HG03342 (cell line): Measurements from ENCODE around the gene TEX2.

ENCODE experiments used
- ATAC-seq: cut with Tn5 transposase; IDR thresholded peaks from one replicate; pipeline ENCODE4 v1.9.1; 2021; ENCODE audit warnings: mild to moderate bottlenecking, moderate library complexity; ENCODE audit not compliant: unreplicated experiment

TEX2 gene

DNA sequence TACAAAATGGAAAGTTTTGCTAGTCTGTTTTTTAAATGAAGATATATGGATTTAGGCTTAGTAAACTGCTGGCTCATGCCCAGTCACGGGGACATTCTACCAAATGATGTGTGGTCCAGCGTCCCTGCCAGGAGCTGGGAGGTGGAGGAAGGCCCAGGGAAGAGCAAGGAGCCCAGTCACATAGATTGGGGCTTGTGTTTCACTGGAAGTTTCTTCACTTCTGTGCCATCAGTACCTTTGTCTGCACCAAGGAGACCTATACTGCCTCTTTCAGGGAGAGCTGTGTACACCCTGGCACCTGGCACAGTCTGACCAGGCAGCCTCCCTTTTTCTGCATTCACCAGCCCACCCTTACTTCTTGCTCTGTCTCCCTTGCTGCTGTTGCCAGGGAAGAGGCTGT, 100.5 kb downstream of the TEX2 start:
- no peak for ATAC-seq

DNA sequence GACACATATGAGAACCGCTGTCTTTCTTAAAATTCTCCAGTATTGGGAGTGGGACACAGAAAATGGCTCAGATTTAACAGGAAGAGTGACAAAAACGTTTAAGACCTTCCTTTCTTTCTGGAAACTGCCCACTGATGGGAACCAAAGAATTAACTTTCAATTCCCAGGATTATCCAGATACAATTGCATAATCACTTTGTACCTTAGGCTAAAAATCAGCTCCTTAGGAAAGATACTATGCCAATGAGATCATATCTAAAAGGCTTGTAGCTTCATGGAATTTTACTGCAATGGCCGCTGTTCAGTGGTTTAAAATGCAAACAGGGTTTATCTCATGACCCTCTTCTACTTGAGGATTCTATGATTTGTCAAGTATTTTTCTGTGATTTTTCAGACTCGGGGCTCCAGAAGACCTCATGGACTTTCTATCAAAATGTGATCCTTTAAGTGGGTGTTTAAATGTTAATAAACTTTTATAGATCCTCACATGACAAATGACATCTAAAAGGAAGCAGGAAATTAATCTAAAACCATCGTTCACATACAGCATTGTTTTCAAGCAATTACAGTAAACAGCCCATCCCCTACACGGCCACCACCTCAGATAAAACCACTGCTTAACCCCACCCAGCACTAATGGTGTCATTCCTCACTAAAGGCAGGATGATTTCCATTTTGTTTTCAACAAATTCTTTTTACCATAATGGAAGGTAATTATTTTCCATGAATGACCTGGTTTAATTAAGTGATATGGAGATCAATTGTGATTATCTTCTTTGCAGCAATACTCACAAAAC, 101.5 kb downstream of the TEX2 start:
- no peak for ATAC-seq

DNA sequence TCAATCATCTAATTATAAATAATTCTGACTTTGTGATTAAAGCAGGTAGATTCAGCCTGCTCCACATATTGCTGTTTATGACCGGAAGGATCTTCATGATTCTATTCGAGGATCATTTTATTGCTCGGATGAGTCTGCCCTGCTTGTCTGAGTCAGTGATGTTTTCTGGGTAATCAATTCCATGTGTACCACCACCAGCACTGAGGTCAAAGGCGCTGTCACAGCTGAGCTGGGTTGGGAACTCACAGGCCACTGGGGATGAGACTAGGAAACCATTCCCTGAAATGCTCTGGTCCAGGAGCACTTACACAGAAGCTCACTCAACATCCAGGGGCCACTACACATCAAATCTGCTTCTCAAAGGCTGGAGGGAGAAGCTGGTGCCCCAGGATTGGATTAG, 102.7 kb downstream of the TEX2 start:
- no peak for ATAC-seq

- no peak for ATAC-seq
These were observed 104.0 kb downstream of the TEX2 start for GRCh38 chr17:64158831-64159590.

DNA sequence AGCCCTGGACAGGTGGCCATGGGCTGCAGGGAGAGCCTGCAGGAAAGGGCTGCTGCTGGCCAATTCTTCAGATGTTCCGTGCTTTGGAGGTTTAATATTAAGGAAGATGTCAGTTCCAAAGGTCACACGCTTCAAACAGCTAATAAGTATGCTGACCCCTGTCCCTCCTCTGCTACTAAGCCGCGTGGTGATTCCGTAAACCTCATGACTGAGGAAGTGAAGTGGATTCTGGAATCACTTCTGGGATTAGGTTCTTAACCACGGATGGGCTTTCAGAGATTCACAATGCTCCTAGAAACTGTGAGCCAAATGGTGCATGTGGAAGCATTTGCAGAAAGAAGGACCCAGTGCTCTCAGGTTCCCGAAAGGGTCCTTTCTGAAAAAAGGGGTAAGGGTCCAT, 104.7 kb downstream of the TEX2 start:
- ATAC-seq: no peak

DNA sequence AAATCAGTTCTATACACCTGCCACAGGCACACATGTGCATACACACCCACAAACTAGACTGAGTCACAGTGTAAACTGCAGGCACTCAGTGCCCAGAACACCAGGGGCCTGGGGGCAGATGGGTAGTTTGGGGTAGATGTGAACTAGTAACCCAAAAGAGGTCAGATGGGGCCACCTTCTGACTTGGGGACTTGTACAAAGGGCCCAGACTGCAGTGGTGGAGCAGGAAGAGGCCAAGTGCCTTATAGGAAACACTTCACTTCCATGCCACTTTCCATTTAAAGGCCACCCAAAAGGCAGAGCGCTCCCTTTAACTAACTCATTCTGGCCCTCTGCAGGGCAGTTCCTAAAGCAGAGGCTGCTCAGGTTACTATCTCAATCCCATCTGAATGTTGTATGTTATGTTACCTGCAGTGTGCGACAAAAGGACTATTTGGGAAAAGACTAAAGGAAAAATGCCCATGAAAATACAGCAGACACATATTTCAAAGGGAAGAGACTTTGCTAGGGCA, 105.3 kb downstream of the TEX2 start:
- ATAC-seq: no peak

GRCh38 chr17:64156670-64157069, 106.4 kb downstream of the TEX2 start:
- no peak for ATAC-seq

DNA sequence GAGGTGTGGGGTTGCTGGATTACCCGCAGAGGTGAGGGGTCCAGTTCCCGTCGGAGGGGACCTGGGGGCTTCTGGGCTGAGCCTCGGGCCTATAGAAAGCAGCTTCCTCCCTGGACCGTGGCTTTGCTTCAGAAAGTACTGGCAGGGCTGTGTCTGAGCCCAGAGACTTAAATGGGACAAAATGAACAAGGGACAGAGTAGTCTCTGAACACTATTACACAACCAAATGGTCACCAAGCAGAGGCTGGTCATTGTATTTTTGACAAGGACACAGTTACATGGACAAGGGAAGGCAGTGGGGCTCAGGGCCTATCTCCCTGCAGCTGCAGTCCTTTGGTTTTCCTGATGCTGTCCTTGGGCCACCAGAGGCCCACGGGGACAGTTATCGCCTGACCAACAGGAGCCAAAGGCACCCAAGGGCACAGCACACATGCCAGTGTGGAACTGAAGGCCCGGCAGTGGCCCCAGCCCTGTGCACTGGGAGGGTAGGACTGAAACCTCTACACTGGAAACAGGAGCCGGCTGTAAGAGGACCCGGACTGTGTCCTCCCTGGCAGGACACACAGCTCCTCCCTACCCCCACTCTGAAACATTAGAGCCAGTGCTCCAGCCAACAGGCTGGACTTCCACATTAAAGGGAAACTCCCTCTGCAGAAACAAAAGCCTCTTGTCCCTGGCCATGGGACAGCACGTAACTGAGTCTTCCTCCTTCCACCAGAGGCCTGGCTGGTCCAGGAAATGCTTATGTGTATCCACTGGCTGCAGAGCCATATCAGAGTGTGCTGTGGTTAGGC, 107.1 kb downstream of the TEX2 start:
- no peak for ATAC-seq

DNA sequence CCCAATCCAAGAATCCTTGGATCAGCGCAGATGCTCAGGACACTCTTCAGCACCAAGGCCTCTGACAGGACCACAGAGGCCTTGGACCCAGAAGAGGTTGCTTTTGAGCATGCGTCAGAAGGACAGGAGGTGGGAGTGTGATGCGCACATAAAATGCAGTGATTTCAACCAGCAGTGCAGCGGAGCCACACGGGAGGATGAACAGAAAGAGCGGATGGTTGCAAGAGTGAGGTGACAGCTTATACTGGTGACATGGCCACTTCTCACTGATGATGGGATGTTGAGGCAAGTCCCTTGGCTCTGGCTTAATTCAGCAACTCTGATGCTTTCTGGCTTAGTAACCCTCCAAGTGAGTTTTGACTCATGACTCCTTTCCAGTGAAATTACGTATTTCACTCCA, 107.9 kb downstream of the TEX2 start:
- no peak for ATAC-seq

DNA sequence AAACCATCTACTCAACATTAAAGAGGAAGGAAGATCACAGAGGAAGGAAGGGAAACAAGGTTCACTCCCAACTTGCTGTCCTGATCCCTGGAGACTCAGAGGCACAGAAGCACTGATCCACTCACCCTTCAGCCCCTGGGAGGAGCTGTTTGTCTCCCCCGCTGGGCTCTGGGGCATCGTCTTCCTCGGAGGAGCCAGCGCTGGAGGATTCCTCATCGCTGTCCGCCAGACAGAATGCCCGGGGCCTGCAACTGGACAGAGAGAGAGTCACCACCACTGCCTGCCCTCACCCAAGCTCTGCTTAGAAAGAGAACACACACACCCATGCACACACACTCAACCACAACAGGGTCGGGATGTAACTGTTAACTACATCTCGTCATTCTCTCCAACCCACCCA, 108.3 kb downstream of the TEX2 start:
- ATAC-seq: no peak

DNA sequence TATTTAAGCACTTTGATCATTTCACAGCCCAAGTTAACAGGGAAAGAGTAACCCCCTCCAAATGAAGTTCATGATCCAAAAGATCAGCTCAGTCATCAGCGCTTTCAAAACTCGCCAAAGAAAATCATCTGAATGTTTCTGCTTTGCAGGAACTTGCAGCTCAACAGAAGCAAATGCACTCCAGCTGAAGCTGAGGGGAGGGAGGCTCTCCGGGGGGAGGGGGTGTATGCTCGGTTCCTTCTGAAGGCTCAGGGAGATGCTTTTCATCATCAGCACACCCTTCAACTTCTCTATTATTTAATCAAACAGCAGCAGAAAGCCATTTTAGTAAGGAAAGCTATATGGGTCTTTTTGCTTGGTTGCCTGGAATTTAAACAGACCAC, 108.8 kb downstream of the TEX2 start:
- ATAC-seq: no peak

DNA sequence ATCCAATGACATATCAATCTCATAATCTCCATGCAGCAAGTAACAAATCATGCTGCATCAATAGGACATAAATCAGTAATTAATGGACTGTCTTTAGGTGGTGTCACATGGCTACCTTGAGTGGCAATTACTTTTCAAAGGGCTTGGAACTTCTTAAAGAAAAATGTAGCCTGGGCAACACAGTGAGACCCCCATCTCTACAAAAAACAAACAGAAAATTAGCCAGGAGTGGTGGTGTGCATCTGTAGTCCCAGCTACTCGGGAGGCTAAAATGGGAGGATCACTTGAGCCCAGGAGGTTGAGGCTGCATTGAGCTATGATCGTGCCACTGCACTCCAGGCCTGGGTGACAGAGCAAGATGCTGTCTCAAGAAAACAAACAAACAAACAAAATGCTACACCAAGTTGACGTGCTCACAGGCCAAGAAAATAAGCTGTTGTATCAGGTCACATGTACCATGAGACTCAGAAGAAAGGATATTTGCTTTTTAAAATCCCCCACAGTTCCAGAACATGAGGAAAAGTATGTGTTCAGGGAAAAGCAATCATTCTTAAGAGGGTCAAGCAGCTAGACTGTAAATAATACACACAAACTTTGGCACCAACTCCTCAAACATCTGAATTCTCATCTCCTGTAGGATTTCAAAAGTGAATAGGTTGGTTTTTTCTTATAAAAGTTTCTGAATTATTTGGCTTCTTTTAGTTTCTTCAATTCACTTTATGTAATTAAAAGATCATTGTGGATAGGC, 109.3 kb downstream of the TEX2 start:
- ATAC-seq: no peak

GRCh38 chr17:64152428-64153125, 110.5 kb downstream of the TEX2 start:
- ATAC-seq: no peak

DNA sequence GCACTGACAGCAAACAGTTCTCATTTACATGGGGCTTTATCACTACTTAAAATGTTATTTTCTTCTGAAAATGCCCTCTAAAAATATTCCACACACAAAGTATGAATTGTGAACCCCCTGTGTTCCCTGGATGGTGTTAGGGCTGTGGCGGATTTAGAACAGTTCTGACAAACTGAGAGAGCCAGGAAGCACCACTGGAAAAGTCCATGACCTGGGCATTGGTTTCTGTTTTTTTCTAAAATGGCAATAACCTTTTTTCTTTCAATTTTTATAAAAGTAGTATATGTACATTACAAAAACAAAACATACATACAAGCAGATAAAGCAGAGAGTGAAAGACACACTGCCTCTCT, 112.1 kb downstream of the TEX2 start:
- no peak for ATAC-seq

- ATAC-seq: no peak
These were observed 112.6 kb downstream of the TEX2 start for GRCh38 chr17:64150237-64151015.

- ATAC-seq: no peak
These were observed 113.9 kb downstream of the TEX2 start for GRCh38 chr17:64149196-64149595.

DNA sequence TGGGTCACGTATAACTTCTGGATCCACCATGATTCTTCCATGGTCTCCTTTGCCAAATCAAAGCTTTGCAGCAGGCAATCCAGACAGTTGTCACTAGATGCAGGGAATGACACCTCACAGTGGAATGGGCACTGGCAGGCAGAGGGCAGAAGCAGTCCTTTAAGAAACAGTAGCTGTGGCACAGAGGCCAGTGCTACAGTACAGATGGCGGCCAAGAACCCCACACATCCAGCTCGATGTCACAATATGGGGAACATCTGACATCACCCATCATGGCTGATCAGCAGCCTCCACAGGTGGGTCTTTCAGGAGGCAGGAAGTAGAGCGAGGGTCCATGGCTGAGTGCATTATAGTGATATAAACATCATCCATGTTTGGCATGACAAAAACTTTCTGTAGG, 114.4 kb downstream of the TEX2 start:
- ATAC-seq: no peak

GRCh38 chr17:64148017-64148631, 114.9 kb downstream of the TEX2 start:
- ATAC-seq: no peak
